ENCODE measurements around the gene ANAPC15. TPM values are rescaled to one million over a fixed set of nuclear protein-coding genes. Genes with fewer than 3 reads are reported as not detected.

Gene ANAPC15
- total RNA-seq, 3 donors from 2014 or later = 37.9 to 52.1 (median 39.0) TPM

GRCh38 chr11:72129381-72129780 is 16.9 kb upstream of the ANAPC15 start:
- ATAC-seq (no peak), DNase-seq (no peak)
- intact Hi-C loops (cut with DNase I, micrococcal nuclease) = no loop called here
- Histone ChIP-seq H3K9me3 (peaks cover 4% of the 10 kb centered on the region), H3K4me1 (ENCODE audit: low read depth) (no peaks in the 10 kb centered on the region), H3K4me3 (no peak overlapping the region), H3K36me3 (ENCODE audit: low read depth) (no peaks in the 10 kb centered on the region)
- TF ChIP-seq, protein P1, sequence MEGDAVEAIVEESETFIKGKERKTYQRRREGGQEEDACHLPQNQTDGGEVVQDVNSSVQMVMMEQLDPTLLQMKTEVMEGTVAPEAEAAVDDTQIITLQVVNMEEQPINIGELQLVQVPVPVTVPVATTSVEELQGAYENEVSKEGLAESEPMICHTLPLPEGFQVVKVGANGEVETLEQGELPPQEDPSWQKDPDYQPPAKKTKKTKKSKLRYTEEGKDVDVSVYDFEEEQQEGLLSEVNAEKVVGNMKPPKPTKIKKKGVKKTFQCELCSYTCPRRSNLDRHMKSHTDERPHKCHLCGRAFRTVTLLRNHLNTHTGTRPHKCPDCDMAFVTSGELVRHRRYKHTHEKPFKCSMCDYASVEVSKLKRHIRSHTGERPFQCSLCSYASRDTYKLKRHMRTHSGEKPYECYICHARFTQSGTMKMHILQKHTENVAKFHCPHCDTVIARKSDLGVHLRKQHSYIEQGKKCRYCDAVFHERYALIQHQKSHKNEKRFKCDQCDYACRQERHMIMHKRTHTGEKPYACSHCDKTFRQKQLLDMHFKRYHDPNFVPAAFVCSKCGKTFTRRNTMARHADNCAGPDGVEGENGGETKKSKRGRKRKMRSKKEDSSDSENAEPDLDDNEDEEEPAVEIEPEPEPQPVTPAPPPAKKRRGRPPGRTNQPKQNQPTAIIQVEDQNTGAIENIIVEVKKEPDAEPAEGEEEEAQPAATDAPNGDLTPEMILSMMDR (IDR thresholded peaks at IDR 0.05) = no peak

GRCh38 chr11:72127923-72128322 is 15.4 kb upstream of the ANAPC15 start:
- TF ChIP-seq, protein P1 (IDR thresholded peaks at IDR 0.05) = no peak
- intact Hi-C loops (cut with DNase I, micrococcal nuclease) = no loop called here
- no peaks in the 10 kb centered on the region for H3K4me1 ChIP-seq (ENCODE audit: low read depth)
- no peaks in the 10 kb centered on the region for H3K36me3 ChIP-seq (ENCODE audit: low read depth)
- peaks cover 4% of the 10 kb centered on the region for H3K9me3 ChIP-seq
- no peak for DNase-seq
- H3K4me3 ChIP-seq = no peak overlapping the region
- ATAC-seq = no peak

DNA sequence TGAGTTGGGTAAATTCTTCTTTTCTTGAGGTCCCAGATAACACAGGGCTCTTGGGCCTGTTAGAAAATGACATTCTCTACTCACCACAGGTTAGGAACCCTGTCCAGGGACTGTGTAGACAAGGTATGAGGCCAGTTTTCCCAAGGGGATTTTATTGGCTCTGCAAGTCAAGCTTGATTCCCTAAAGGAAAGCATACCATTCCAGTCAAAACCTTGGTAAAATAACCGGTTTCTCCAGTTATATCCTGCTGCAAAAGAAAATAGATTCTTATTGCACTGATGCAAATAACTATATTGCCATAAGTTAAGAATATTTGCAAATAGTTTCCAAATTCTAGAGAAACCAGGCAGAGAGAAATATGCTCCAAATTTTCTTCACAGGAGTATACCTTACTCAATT is 13.5 kb upstream of the ANAPC15 start:
- intact Hi-C loops (cut with DNase I, micrococcal nuclease) = no loop called here
- no peak for ATAC-seq
- TF ChIP-seq, protein P1 (IDR thresholded peaks at IDR 0.05) = no peak

DNA sequence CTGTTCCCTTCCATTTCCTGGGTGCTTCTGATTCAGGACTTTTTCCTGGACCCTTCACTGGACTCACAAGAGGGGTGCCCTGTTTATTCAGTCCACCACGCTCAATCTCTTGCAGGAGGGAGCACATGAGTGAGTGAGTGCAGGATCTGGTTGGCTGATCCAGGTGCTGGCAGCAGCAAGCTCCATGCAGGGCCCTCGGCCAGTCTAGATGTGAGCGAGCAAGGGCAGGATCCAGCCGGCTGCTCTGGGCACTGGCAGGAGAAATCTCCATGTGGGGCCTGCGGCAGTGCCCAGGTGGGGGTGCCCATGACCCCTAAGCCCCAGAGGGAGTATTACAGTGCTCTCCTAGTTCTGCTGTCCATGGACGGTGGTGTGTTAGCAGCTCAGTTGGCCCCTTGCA is 11.6 kb upstream of the ANAPC15 start:
- Histone ChIP-seq H3K9me3 (peaks cover 4% of the 10 kb centered on the region), H3K4me3 (no peak overlapping the region), H3K4me1 (ENCODE audit: low read depth) (no peaks in the 10 kb centered on the region), H3K36me3 (ENCODE audit: low read depth) (no peaks in the 10 kb centered on the region)
- intact Hi-C loops (cut with DNase I, micrococcal nuclease) = no loop called here
- ATAC-seq (no peak), DNase-seq (no peak)
- TF ChIP-seq, protein P1 (IDR thresholded peaks at IDR 0.05) = no peak

More for the DNA sequence above, 13.5 kb upstream of the ANAPC15 start:
- Histone ChIP-seq H3K9me3 (peaks cover 4% of the 10 kb centered on the region), H3K4me3 (no peak overlapping the region), H3K36me3 (ENCODE audit: low read depth) (no peaks in the 10 kb centered on the region), H3K4me1 (ENCODE audit: low read depth) (no peaks in the 10 kb centered on the region)
- no peak for DNase-seq

DNA sequence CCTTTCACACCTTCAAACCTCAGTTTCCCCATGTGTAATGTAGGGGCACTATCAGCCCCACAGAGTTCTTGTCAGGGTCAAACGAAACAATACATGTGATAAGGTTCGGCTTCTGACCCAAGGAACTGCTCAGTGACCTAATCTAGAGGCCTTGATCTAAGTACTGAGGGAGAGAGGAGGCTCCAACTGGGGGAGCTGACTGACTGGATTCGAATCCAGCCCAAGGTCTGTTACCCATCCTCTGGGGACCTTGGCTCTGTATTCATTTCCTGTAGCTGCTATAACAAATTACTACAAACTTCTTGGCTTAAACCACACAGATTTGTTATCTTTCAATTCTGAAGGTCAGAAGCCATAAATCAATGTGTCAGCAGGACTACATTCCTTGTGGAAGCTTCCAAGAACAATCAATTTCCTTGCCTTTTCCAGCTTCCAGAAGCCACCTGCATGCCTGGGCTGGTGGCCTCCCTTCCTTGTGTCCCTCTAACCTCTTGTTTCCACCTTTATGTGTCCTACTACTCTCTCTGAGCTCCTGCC is 10.7 kb upstream of the ANAPC15 start:
- intact Hi-C loops (cut with DNase I, micrococcal nuclease) = no loop called here
- TF ChIP-seq, protein P1 (IDR thresholded peaks at IDR 0.05) = no peak
- ATAC-seq = no peak

DNA sequence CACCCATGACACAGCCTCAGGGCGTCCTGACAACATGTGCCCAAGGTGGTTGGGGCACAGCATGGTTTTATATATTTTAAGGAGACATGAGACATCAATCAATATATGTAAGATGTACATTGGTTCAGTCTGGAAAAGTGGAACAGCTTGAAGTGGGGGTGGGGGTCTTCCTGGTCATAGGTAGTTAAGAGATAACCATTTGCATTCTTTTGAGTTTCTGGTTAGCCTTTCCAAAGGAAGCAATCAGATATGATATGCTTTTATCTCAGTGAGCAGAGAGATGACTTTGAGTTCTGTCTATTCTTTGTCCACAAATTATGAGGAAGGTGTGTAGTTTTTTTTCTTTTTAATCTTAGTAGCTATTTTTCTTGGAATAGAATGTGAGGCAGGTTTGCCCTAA is 10.1 kb upstream of the ANAPC15 start:
- H3K9me3 ChIP-seq = no peaks in the 10 kb centered on the region
- H3K4me3 ChIP-seq = no peak overlapping the region
- intact Hi-C loops (cut with DNase I, micrococcal nuclease) = no loop called here

More for the DNA sequence above, 10.7 kb upstream of the ANAPC15 start:
- no peak overlapping the region for H3K4me3 ChIP-seq
- H3K36me3 ChIP-seq (ENCODE audit: low read depth) = no peaks in the 10 kb centered on the region
- no peak for DNase-seq
- H3K4me1 ChIP-seq (ENCODE audit: low read depth) = no peaks in the 10 kb centered on the region
- peaks cover 4% of the 10 kb centered on the region for H3K9me3 ChIP-seq

More for the DNA sequence above, 10.1 kb upstream of the ANAPC15 start:
- DNase-seq = no peak
- H3K4me1 ChIP-seq (ENCODE audit: low read depth) = no peaks in the 10 kb centered on the region
- TF ChIP-seq, protein P1 (IDR thresholded peaks at IDR 0.05) = no peak
- H3K36me3 ChIP-seq (ENCODE audit: low read depth) = no peaks in the 10 kb centered on the region
- ATAC-seq = no peak

Data from mucosa of descending colon (tissue), 3 donors.